Esophagus squamous epithelium (tissue), 5 donors: ENCODE measurements around the gene DNAI2. TPM values are rescaled to one million over a fixed set of nuclear protein-coding genes. Genes with fewer than 3 reads are reported as not detected.

Experiments
- DNase-seq: peaks from one replicate; lab custom pipeline; 2025; lab: John Stamatoyannopoulos, UW
- H3K27ac ChIP-seq, 4 donors: fragments of 200-600 bp; sonication (generic); one replicate each; pipeline ENCODE4 v1.5.1; 2016 to 2019; ENCODE audit warnings: mild to moderate bottlenecking in 1 of 4
- H3K27me3 ChIP-seq, 4 donors: fragments of 200-600 bp; sonication (generic); 1 replicate in 3 of 4; 2 replicates in 1 of 4; pipeline versions ENCODE4 v1.5.1 to v1.6.0; 2017 to 2021; ENCODE audit warnings: antibody characterized with exemption in 1 of 4
- H3K36me3 ChIP-seq, 3 donors: fragments of 200-600 bp; sonication (generic); one replicate each; pipeline ENCODE4 v1.5.1; 2016 to 2019
- H3K4me1 ChIP-seq, 3 donors: fragments of 200-600 bp; sonication (generic); one replicate each; pipeline ENCODE4 v1.5.1; 2017 to 2019
- H3K4me3 ChIP-seq, 4 donors: fragments of 200-600 bp; sonication (generic); 1 replicate in 3 of 4; 2 replicates in 1 of 4; pipeline ENCODE4 v1.5.1; 2016 to 2019; ENCODE audit warnings: mild to moderate bottlenecking in 2 of 4, moderate library complexity in 1 of 4
- H3K9me3 ChIP-seq, 3 donors: fragments of 200-600 bp; sonication (generic); one replicate each; pipeline ENCODE4 v1.5.1; 2016 to 2019
- POLR2A ChIP-seq, 4 donors: fragments of 450-650 bp; IDR thresholded peaks; one replicate each; pipeline ENCODE4 v1.6.1; 2017; ENCODE audit warnings: antibody characterized with exemption in 4 of 4, mild to moderate bottlenecking in 4 of 4, moderate library complexity in 3 of 4
- WGBS, 2 donors: methylation state at CpG; one replicate each; pipeline ENCODE4 v1.1.5; 2018; 5-methylcytosine and 5-hydroxymethylcytosine counted together
- intact Hi-C: fragments of 100-400 bp; cut with DNase I; formaldehyde crosslinking; loops from one replicate; pipeline ENCODE4 v1.15.0; 2022
- total RNA-seq, 4 donors: library from RNA; depleted of rRNA; stranded (reverse); fragments of >200 nt; gene quantifications; one replicate each; pipeline ENCODE4 v1.1.0, GENCODE V29; 2016
- TF ChIP-seq, protein P1 (sequence below), 6 experiments: fragments of 450-650 bp in 4 of 6; fragments of 200-600 bp in 2 of 6; sonication (generic) in 2 of 6; IDR thresholded peaks; one replicate each; pipeline ENCODE4 v1.5.1; 2016 to 2019; ENCODE audit warnings: antibody characterized with exemption in 6 of 6, mild to moderate bottlenecking in 4 of 6, moderate library complexity in 4 of 6
- donor health status: DM: yes; HTN: yes; CAD: no.

DNAI2 gene
- total RNA-seq, 4 donors from 2014 or later, result 0.19 TPM; not detected in 3

DNA sequence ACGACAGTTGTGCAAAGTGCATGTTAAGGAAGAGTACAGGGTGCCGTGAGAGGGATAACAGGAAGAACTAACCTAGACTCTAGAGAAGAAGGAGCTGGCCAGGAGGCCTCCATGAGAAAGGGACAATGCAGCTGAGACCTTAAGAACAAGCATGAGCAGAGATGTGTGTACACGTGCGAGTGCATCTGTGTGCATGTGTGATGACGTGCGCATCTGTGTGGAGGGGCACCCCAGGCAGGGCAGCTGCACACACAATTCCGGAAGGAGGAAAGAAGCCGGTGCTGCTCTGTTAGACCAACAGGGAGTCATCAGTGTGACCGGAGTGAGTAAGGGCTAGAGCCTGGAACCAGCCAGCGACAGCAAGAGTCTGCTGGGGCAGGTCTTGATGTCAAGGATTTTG is 44.4 kb downstream of the DNAI2 start:
- TF ChIP-seq POLR2A (IDR thresholded peaks at IDR 0.05), result no peak
- TF ChIP-seq, protein P1, sequence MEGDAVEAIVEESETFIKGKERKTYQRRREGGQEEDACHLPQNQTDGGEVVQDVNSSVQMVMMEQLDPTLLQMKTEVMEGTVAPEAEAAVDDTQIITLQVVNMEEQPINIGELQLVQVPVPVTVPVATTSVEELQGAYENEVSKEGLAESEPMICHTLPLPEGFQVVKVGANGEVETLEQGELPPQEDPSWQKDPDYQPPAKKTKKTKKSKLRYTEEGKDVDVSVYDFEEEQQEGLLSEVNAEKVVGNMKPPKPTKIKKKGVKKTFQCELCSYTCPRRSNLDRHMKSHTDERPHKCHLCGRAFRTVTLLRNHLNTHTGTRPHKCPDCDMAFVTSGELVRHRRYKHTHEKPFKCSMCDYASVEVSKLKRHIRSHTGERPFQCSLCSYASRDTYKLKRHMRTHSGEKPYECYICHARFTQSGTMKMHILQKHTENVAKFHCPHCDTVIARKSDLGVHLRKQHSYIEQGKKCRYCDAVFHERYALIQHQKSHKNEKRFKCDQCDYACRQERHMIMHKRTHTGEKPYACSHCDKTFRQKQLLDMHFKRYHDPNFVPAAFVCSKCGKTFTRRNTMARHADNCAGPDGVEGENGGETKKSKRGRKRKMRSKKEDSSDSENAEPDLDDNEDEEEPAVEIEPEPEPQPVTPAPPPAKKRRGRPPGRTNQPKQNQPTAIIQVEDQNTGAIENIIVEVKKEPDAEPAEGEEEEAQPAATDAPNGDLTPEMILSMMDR (IDR thresholded peaks at IDR 0.05), result no peak
- intact Hi-C loops, result no loop called here
- no peak for DNase-seq
- Histone ChIP-seq H3K4me1 (no peaks in the 10 kb centered on the region), H3K9me3 (no peaks in the 10 kb centered on the region), H3K27ac (no peak overlapping the region), H3K36me3 (no peaks in the 10 kb centered on the region), H3K4me3 (no peak overlapping the region), H3K27me3 (peaks cover 0 to 36% (median 0%) of the 10 kb centered on the region in 4 donors)
- 80 to 83% methylated on average over 10 of the region's 10 CpGs for WGBS, 2 donors

GRCh38 chr17:74324521-74324920 is 50.5 kb downstream of the DNAI2 start:
- intact Hi-C loops, result no loop called here
- H3K36me3 ChIP-seq, result no peaks in the 10 kb centered on the region
- H3K4me1 ChIP-seq, result peaks cover 14 to 23% (median 15%) of the 10 kb centered on the region in 3 donors
- peaks cover 4 to 76% (median 7%) of the 10 kb centered on the region in 4 donors for H3K27me3 ChIP-seq
- TF ChIP-seq, protein P1 (IDR thresholded peaks at IDR 0.05), result no peak
- TF ChIP-seq POLR2A (IDR thresholded peaks at IDR 0.05), result no peak
- 78 to 87% methylated on average over 4 to 6 of the region's 6 CpGs for WGBS, 2 donors
- H3K27ac ChIP-seq, result no peak overlapping the region
- no peak for DNase-seq
- no peaks in the 10 kb centered on the region for H3K9me3 ChIP-seq
- no peak overlapping the region for H3K4me3 ChIP-seq

DNA sequence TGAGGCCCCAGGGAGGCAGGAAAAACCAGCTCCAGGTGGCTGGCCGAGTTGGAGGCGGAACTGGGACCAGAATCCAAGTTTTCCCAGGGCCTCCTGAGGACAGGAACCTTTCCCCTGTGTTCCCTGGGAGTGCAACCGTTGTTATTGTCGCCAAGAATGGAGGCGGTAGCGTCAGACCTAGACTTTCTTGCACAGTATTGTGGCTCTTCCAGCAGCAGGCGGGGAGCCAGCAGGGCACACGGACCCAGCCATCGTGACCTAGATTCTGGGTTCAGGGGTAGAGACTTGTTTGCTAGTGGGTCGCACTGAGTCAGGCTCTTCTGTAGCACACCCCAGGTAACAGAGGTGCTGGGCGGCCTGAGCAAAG is 51.3 kb downstream of the DNAI2 start:
- Histone ChIP-seq H3K4me3 (peak overlapping the region in 3 of 4 donors; percentile 17 to 64 (median 43)), H3K36me3 (no peaks in the 10 kb centered on the region), H3K27me3 (peaks cover 4 to 76% (median 7%) of the 10 kb centered on the region in 4 donors), H3K4me1 (peaks cover 14 to 23% (median 15%) of the 10 kb centered on the region in 3 donors), H3K9me3 (no peaks in the 10 kb centered on the region), H3K27ac (no peak overlapping the region)
- intact Hi-C loops, result no loop called here
- DNase-seq, result no peak
- 15 to 28% methylated on average over 5 of the region's 11 CpGs for WGBS, 2 donors
- no peak for TF ChIP-seq POLR2A (IDR thresholded peaks at IDR 0.05)
- TF ChIP-seq, protein P1 (IDR thresholded peaks at IDR 0.05), result no peak

DNA sequence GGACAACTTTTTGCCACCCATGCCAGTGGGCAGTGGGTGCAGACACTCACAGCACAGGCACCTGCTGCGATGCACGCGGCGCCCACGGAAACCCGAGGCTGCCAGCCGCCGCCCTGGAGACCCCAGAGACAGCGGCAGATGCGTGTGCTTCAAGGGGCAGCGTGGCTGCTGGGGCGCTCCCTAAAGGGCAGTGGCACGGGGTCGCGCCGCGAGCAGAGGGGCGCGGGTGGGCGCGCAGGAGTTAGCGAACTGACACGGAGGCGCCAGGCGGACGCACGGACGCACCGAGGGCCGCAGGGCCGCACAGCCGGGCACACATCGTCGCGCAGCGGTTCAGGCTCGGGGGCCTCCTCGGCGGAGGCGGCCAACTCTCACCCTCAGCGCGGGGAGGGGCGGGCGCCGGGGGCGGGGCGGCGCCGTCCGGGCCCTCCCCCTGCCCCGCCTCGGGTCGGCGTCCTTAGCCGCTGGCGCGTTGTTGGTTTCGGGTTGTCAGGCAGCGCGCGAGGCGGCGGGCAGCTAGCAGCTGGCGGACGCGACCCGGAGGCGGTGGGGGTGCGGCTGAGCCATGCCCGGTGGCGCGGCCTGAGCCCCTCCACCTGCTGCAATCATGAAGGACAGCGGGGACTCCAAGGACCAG is 51.8 kb downstream of the DNAI2 start, which contains the start of gene KIF19:
Gene KIF19, plus strand, starts transcription at position 484 of the 637 bp plus-strand sequence. Its CDS starts 124 bp downstream, at position 608.
- DNase-seq, result no peak
- Histone ChIP-seq H3K4me1 (peaks cover 14 to 23% (median 15%) of the 10 kb centered on the region in 3 donors), H3K4me3 (peak within 1 kb of the TSS; percentile 9 to 64 (median 30)), H3K27ac (no peak within 1 kb of the TSS), H3K36me3 (no peaks in the 10 kb centered on the region), H3K9me3 (no peaks in the 10 kb centered on the region), H3K27me3 (peaks cover 4 to 76% (median 7%) of the 10 kb centered on the region in 4 donors)
- TF ChIP-seq, protein P1 (IDR thresholded peaks at IDR 0.05), result no peak
- TF ChIP-seq POLR2A (IDR thresholded peaks at IDR 0.05), result no peak
- intact Hi-C loops, result no loop called here
- WGBS, 2 donors, result 21% methylated on average over 7 of the region's 73 CpGs; no CpG with 5 or more reads in 1 of the 2 donors

DNA sequence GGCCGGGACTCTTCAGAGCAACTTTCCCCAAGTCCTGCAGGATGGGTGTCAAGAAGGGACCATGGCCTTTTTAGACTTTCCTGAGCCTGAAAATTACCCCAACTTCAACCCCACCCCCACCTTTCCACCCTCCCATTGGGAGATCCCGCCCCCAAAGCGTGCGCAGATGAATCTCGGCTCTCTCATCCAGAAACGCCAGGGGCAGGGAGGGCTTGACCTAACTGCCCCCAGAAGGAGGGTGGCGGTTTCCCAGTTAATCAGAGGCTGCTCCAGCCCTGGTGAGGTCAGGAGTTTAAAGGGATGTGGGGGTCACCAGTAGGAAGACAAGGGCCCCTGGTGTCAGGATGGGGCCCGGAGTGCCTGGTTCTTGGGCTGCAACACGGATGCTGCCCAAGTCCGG is 52.5 kb downstream of the DNAI2 start:
- DNase-seq, result no peak
- TF ChIP-seq, protein P1 (IDR thresholded peaks at IDR 0.05), result no peak
- no peak for TF ChIP-seq POLR2A (IDR thresholded peaks at IDR 0.05)
- intact Hi-C loops, result no loop called here
- Histone ChIP-seq H3K4me3 (peak overlapping the region; percentile 9 to 64 (median 30)), H3K27ac (no peak overlapping the region), H3K27me3 (peaks cover 4 to 77% (median 7%) of the 10 kb centered on the region in 4 donors), H3K4me1 (peaks cover 14 to 23% (median 15%) of the 10 kb centered on the region in 3 donors), H3K36me3 (no peaks in the 10 kb centered on the region), H3K9me3 (no peaks in the 10 kb centered on the region)
- 29 to 60% methylated on average over 4 of the region's 10 CpGs for WGBS, 2 donors
